Loucy (cell line): ENCODE results near the gene FGF2.

Experiments used
- CTCF ChIP-seq: fragments of 200-600 bp; sonication (generic); conservative IDR thresholded peaks from 2 replicates; pipeline ENCODE4 v1.5.1; 2014; ENCODE audit warnings: mild to moderate bottlenecking, antibody characterized with exemption, low read length
- EZH2phosphoT487 ChIP-seq: fragments of 200-600 bp; IDR thresholded peaks from 2 replicates; pipeline ENCODE4 v1.6.1; 2018; ENCODE audit warnings: antibody characterized with exemption, mild to moderate bottlenecking, moderate library complexity, borderline replicate concordance

DNA sequence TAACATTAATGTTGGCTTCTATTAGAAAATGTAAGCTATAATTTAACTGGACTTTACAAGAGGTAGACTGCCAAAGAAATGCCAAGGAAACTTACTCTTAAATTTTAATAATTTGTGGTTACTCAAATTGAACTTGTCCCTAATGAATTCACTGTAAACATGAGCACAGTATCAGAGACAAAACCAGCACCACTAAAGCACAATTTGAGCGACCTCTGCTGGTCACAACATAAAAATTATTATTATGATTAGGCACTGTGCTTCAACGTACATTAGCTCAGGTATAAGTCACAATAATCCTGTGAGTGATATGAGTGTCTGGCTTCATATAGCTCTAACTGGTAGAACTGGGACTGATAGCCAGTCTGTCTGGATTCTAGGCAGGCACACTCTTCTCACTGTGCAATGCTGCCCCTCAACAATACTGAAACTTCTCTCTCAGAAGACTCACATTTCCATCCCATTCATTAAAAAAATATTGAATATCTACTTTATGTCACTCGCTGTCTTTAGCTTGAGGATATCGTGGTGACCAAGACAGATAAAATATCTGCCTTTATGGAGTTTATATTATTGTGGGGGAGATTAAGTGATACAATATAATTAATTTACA lies 87.8 kb downstream of the FGF2 start:
- TF ChIP-seq CTCF = peak; percentile 57
- no peak for TF ChIP-seq EZH2phosphoT487
